H1 (cell line): ENCODE measurements around the gene MBNL1.
"Not testable (repeated sequence)": the region's sequence is repeated elsewhere in the genome, so short reads cannot be mapped to it uniquely, and the experiment has no call there.

Experiments used
- CREB1 ChIP-seq: IDR thresholded peaks from 2 replicates; pipeline ENCODE4 v1.6.1; 2012; ENCODE audit warnings: inconsistent platforms
- EGR1 ChIP-seq: IDR thresholded peaks from 2 replicates; pipeline ENCODE4 v1.6.1; 2011; ENCODE audit warnings: low read depth, low read length, borderline replicate concordance
- EZH2 ChIP-seq: fragments of 200-600 bp; sonication (generic); IDR thresholded peaks from 2 replicates; pipeline ENCODE4 v1.7.1; 2012; ENCODE audit warnings: low read depth, mild to moderate bottlenecking, moderate library complexity, low read length, inconsistent platforms; ENCODE audit not compliant: severe bottlenecking
- KDM1A ChIP-seq: fragments of 200-600, 300-600 bp; sonication (generic); IDR thresholded peaks from 2 replicates; pipeline ENCODE4 v1.7.1; 2016; ENCODE audit warnings: mild to moderate bottlenecking, low read length, borderline replicate concordance
- POLR2A ChIP-seq, 2 experiments: IDR thresholded peaks; 1 replicate in 1 of 2; 2 replicates in 1 of 2; pipeline ENCODE4 v1.6.1; 2011; ENCODE audit warnings: low read depth in 2 of 2, low read length in 2 of 2, mild to moderate bottlenecking in 2 of 2; ENCODE audit errors: control extremely low read depth in 1 of 2
- TBP ChIP-seq: IDR thresholded peaks from 2 replicates; pipeline ENCODE4 v1.6.1; 2011; ENCODE audit warnings: low read depth, low read length, improper control_type of control experiment
- YY1 ChIP-seq: IDR thresholded peaks from 2 replicates; pipeline ENCODE4 v1.6.1; 2011; ENCODE audit warnings: low read depth, mild to moderate bottlenecking, low read length
- TF ChIP-seq, protein P1 (sequence below), 3 experiments: IDR thresholded peaks; 1 replicate in 2 of 3; 2 replicates in 1 of 3; pipeline versions ENCODE4 v1.5.1 to v1.6.1; 2011; ENCODE audit warnings: low read length in 3 of 3, mild to moderate bottlenecking in 3 of 3, inconsistent platforms in 2 of 3, low read depth in 1 of 3, moderate library complexity in 1 of 3; ENCODE audit not compliant: insufficient read depth in 1 of 3; ENCODE audit errors: control extremely low read depth in 1 of 3

DNA sequence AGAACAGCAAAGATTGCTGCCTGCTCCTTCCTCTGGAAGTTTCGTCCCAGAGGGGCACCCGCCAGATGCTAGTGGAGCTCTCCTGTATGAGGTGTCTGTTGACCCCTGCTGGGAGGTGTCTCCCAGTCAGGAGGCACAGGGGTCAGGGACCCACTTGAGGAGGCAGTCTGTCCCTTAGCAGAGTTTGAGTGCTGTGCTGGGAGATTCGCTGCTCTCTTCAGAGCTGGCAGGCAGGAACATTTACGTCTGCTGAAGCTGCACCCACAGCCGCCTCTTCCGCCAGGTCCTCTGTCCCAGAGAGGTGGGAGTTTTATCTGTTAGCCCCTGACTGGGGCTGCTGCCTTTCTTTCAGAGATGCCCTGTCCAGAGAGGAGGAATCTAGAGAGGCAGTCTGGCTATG lies 103.9 kb downstream of the MBNL1 start:
- TF ChIP-seq, protein P1, sequence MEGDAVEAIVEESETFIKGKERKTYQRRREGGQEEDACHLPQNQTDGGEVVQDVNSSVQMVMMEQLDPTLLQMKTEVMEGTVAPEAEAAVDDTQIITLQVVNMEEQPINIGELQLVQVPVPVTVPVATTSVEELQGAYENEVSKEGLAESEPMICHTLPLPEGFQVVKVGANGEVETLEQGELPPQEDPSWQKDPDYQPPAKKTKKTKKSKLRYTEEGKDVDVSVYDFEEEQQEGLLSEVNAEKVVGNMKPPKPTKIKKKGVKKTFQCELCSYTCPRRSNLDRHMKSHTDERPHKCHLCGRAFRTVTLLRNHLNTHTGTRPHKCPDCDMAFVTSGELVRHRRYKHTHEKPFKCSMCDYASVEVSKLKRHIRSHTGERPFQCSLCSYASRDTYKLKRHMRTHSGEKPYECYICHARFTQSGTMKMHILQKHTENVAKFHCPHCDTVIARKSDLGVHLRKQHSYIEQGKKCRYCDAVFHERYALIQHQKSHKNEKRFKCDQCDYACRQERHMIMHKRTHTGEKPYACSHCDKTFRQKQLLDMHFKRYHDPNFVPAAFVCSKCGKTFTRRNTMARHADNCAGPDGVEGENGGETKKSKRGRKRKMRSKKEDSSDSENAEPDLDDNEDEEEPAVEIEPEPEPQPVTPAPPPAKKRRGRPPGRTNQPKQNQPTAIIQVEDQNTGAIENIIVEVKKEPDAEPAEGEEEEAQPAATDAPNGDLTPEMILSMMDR (IDR thresholded peaks at IDR 0.05; ENCODE audit: control extremely low read depth in 1 of 3, insufficient read depth in 1 of 3, low read depth in 1 of 3, low read length in 3 of 3) = not testable (repeated sequence)
- not testable (repeated sequence) for TF ChIP-seq EZH2; POLR2A (IDR thresholded peaks at IDR 0.05; ENCODE audit: control extremely low read depth in 1 of 2, low read depth in 2 of 2, low read length in 2 of 2); YY1; EGR1; TBP; KDM1A; CREB1
